ENCODE results near the gene AFAP1L1.

GRCh38 chr5:149251546-149251945 is 20.1 kb upstream of the AFAP1L1 start:
- TF ChIP-seq ZNF384 (IDR thresholded peaks at IDR 0.05) (no peak), SP1 (IDR thresholded peaks at IDR 0.05) (no peak), FOXA1 (IDR thresholded peaks at IDR 0.05) (no peak), BHLHE40 (IDR thresholded peaks at IDR 0.05; ENCODE audit: borderline replicate concordance) (no peak), FOXM1 (IDR thresholded peaks at IDR 0.05; ENCODE audit: borderline replicate concordance) (no peak), LEF1 (IDR thresholded peaks at IDR 0.05; ENCODE audit: borderline replicate concordance) (no peak), FOXK2 (IDR thresholded peaks at IDR 0.05) (no peak), ELF4 (IDR thresholded peaks at IDR 0.05) (no peak), NFRKB (IDR thresholded peaks at IDR 0.05) (no peak), HDGF (IDR thresholded peaks at IDR 0.05; ENCODE audit: borderline replicate concordance) (no peak), PKNOX1 (IDR thresholded peaks at IDR 0.05) (no peak), TARDBP (IDR thresholded peaks at IDR 0.05) (no peak), SUZ12 (IDR thresholded peaks at IDR 0.05) (no peak)
